K562 (cell line): ENCODE data around the gene EXOSC2. TPM values are rescaled to one million over a fixed set of nuclear protein-coding genes. Genes with fewer than 3 reads are reported as not detected.

ENCODE experiments used
- BDP1 ChIP-seq: IDR thresholded peaks from 3 replicates; pipeline ENCODE4 v1.6.1; 2011; ENCODE audit not compliant: insufficient read length, insufficient read depth
- CHD1 ChIP-seq: fragments of 200-600 bp; sonication (generic); IDR thresholded peaks from one replicate; pipeline ENCODE4 v1.6.1; 2012; ENCODE audit warnings: mild to moderate bottlenecking, moderate library complexity, low read length, inconsistent platforms
- CTBP1 ChIP-seq: fragments of 450-650 bp; IDR thresholded peaks from 2 replicates; pipeline ENCODE4 v1.6.1; 2016; ENCODE audit warnings: borderline replicate concordance
- FOXA3 ChIP-seq, 2 experiments: fragments of 450-650 bp in 1 of 2; sonication (generic) in 1 of 2; formaldehyde crosslinking; IDR thresholded peaks in 1 of 2; conservative IDR thresholded peaks in 1 of 2; 2 replicates each; pipeline versions ENCODE4 v1.4.0 to v1.8.0; 2020 to 2022; ENCODE audit warnings: mild to moderate bottlenecking in 2 of 2, missing genetic modification reagents in 1 of 2
- HDAC8 ChIP-seq: fragments of 450-650 bp; IDR thresholded peaks from 2 replicates; pipeline ENCODE4 v1.6.1; 2016; ENCODE audit warnings: mild to moderate bottlenecking, missing genetic modification characterization, moderate library complexity, missing compliant biosample characterization
- KAT8 ChIP-seq: fragments of 450-650 bp; IDR thresholded peaks from 2 replicates; pipeline ENCODE4 v1.6.1; 2016; ENCODE audit warnings: low read depth, mild to moderate bottlenecking
- MAZ ChIP-seq, 2 experiments: fragments of 450-650 bp in 1 of 2; sonication (generic) in 1 of 2; formaldehyde crosslinking; IDR thresholded peaks in 1 of 2; conservative IDR thresholded peaks in 1 of 2; 2 replicates each; pipeline versions ENCODE4 v1.4.0 to v1.5.0; 2020; ENCODE audit warnings: mild to moderate bottlenecking in 1 of 2, missing genetic modification reagents in 1 of 2
- MIER1 ChIP-seq: fragments of 450-650 bp; IDR thresholded peaks from 2 replicates; pipeline ENCODE4 v1.6.1; 2016; ENCODE audit warnings: antibody characterized with exemption, mild to moderate bottlenecking, low read depth
- NFRKB ChIP-seq: fragments of 450-650 bp; IDR thresholded peaks from 2 replicates; pipeline ENCODE4 v1.6.1; 2016; ENCODE audit warnings: low read depth
- POLR2G ChIP-seq: fragments of 200-400 bp; formaldehyde crosslinking; IDR thresholded peaks from 2 replicates; pipeline ENCODE4 v1.6.1; 2017; ENCODE audit warnings: low read depth, mild to moderate bottlenecking, antibody characterized with exemption, low read length, moderate library complexity
- SMARCC2 ChIP-seq: fragments of 450-650 bp; IDR thresholded peaks from 2 replicates; pipeline ENCODE4 v1.6.1; 2017; ENCODE audit warnings: antibody characterized with exemption, moderate library complexity, mild to moderate bottlenecking, low read depth
- SRSF9 ChIP-seq: fragments of 200-400 bp; formaldehyde crosslinking; IDR thresholded peaks from 2 replicates; pipeline ENCODE4 v1.6.1; 2017; ENCODE audit warnings: low read depth, low read length, borderline replicate concordance
- TFAP4 ChIP-seq: sonication (generic); formaldehyde crosslinking; IDR thresholded peaks from 2 replicates; pipeline ENCODE4 v1.8.0; 2022; ENCODE audit warnings: missing genetic modification reagents, mild to moderate bottlenecking, moderate library complexity, borderline replicate concordance
- ZNF121 ChIP-seq: sonication (generic); formaldehyde crosslinking; conservative IDR thresholded peaks from 2 replicates; pipeline ENCODE4 v1.8.0; 2022; ENCODE audit warnings: missing genetic modification reagents
- ZNF253 ChIP-seq: fragments of 250-450 bp; sonication (Bioruptor Pico); conservative IDR thresholded peaks from 2 replicates; pipeline ENCODE4 v1.6.1; 2021; ENCODE audit warnings: mild to moderate bottlenecking
- ZNF282 ChIP-seq: sonication (generic); formaldehyde crosslinking; IDR thresholded peaks from 2 replicates; pipeline ENCODE4 v1.8.1; 2023; ENCODE audit warnings: missing genetic modification reagents
- ZNF407 ChIP-seq: fragments of 450-650 bp; IDR thresholded peaks from 2 replicates; pipeline ENCODE4 v1.6.1; 2016; ENCODE audit warnings: low read depth
- ZNF431 ChIP-seq: sonication (generic); formaldehyde crosslinking; IDR thresholded peaks from 2 replicates; pipeline ENCODE4 v1.8.0; 2022; ENCODE audit warnings: mild to moderate bottlenecking, missing genetic modification reagents
- ZNF644 ChIP-seq: fragments of 200-800 bp; sonication (Bioruptor generic); IDR thresholded peaks from 2 replicates; pipeline ENCODE4 v1.6.1; 2016; ENCODE audit warnings: low read depth, missing genetic modification characterization, missing compliant biosample characterization
- polyA plus RNA-seq, 8 experiments: library from polyadenylated mRNA; depleted of rRNA in 4 of 8; stranded (reverse) in 5 of 8; unstranded in 3 of 8; fragments of >200 nt; fragmentation: Nextera tagmentation in 2 of 8; fragmentation: Illumina TruSeq in 1 of 8; extraction: Ambion mirVana in 2 of 8; extraction: Trizol in 1 of 8; gene quantifications; 2 replicates each; pipeline versions ENCODE4 v1.2.1 to v1.2.3, GENCODE V29; 2011 to 2014; ENCODE audit warnings: inconsistent platforms in 1 of 8, missing spikeins in 1 of 8
- total RNA-seq, 7 experiments: library from RNA; depleted of rRNA in 6 of 7; stranded (reverse); fragments of >200 nt in 6 of 7; fragmentation: Illumina TruSeq in 2 of 7; extraction: Trizol in 2 of 7; gene quantifications; 2 replicates each; pipeline versions ENCODE4 v1.2.1 to v1.2.3, GENCODE V29; 2011 to 2021; ENCODE audit warnings: low replicate concordance in 1 of 7

Gene EXOSC2
- total and polyA plus RNA-seq, 9 of the 15 experiments (the other 6 are each of a cell fraction or from before 2014, with no cell fraction given) = 46.0 to 101 (median 77.6) TPM

- TF ChIP-seq HDAC8 (tag) = no peak
- no peak for TF ChIP-seq KAT8
- 0 out of 2 replicates have a peak, but pooled peaks have one; percentile 34 for TF ChIP-seq ZNF644 (tag)
- no peak for TF ChIP-seq CHD1
- TF ChIP-seq NFRKB = no peak
- peak; percentile 45 for TF ChIP-seq ZNF121
- peak; percentile 97 for TF ChIP-seq CTBP1
- TF ChIP-seq MIER1 = no peak
- no peak for TF ChIP-seq BDP1
- peak; percentile 68 for TF ChIP-seq TFAP4
- TF ChIP-seq MAZ (CRISPR knock-in tag; conservative IDR thresholded peaks at IDR 0.05 in 1 of 2, IDR thresholded peaks at IDR 0.05 in 1 of 2) = peak; percentile 58 to 89
- peak; percentile 74 for TF ChIP-seq POLR2G
- no peak for TF ChIP-seq ZNF253 (CRISPR knock-in tag)
- TF ChIP-seq ZNF431 (CRISPR knock-in tag) = peak; percentile 88
- peak in 1 of 2 experiments; percentile 81; a peak in 2 of 4 replicates for TF ChIP-seq FOXA3 (CRISPR knock-in tag; conservative IDR thresholded peaks at IDR 0.05 in 1 of 2, IDR thresholded peaks at IDR 0.05 in 1 of 2)
- TF ChIP-seq ZNF282 (CRISPR knock-in tag) = no peak
- TF ChIP-seq ZNF407 = no peak
- TF ChIP-seq SMARCC2 = no peak
- TF ChIP-seq SRSF9 = no peak
Measured at GRCh38 chr9:130680836-130681768, 12.5 kb upstream of the EXOSC2 start (continued).
